GM08714 (cell line): ENCODE results near the gene COCH.
"Not testable (repeated sequence)": the region's sequence is repeated elsewhere in the genome, so short reads cannot be mapped to it uniquely, and the experiment has no call there.

Experiments
- H3K4me3 ChIP-seq: fragments of 200-500 bp; sonication (Bioruptor generic); 2 replicates; pipeline ENCODE4 v1.5.1; 2014; ENCODE audit warnings: mild to moderate bottlenecking, low read length, inconsistent platforms
- ZNF274 ChIP-seq: IDR thresholded peaks from 2 replicates; pipeline ENCODE4 v1.6.1; 2012; ENCODE audit warnings: mild to moderate bottlenecking, low read depth, low read length

COCH gene

GRCh38 chr14:30888480-30889243 lies 14.3 kb downstream of the COCH start:
- no peak for TF ChIP-seq ZNF274
- no peak overlapping the region for H3K4me3 ChIP-seq

- H3K4me3 ChIP-seq = no peak overlapping the region
- TF ChIP-seq ZNF274 = no peak
Observed at GRCh38 chr14:30889244-30889594, 14.9 kb downstream of the COCH start.

DNA sequence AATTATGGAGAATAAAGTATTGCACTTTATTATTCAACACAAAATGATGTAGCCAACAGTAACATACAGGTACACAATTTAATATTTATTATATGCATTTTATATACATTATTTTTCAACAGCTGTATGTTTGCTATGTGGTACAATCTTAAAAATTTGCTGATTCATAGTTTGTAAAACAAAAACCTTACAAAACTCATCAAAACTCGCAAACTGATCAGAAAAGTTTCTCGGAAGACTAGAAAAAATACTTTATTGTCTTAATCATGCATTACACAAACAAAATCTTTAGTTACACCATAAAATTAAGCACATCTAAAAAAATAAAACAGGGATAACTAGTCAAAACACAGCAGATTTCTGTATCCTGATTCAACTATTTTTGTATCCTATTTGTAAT lies 19.5 kb downstream of the COCH start:
- TF ChIP-seq ZNF274 = no peak
- H3K4me3 ChIP-seq = no peak overlapping the region

DNA sequence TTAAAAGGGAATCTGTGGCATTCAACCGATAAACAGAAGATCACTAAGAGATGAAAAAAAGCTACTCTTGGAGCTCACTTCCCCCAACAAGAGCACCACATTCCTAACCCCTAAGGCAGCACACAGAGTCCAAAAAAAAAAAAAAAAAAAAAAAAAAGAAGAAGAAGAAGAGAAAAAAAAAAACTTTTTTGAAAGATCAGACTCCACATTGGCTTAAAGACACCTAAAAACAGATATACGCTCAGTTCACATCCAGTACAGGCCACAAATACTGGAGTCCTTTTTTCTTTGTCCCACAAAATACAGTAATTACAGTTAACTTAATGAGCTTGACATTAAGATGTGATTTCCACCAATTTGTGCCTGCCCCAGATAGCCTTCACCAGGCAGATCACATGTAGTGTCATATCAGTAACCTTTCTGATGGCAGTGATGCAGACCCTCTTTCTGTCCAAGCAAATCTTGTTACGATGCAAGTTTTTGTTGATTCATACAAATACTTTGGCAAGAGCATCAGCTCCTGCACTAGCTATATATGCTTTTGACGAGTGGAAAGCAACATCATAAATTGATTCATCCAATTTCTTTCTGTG lies 20.7 kb downstream of the COCH start:
- no peak for TF ChIP-seq ZNF274
- no peak overlapping the region for H3K4me3 ChIP-seq

GRCh38 chr14:30896435-30896834 lies 22.1 kb downstream of the COCH start:
- TF ChIP-seq ZNF274 = no peak
- no peak overlapping the region for H3K4me3 ChIP-seq

GRCh38 chr14:30897121-30897520 lies 22.8 kb downstream of the COCH start:
- not testable (repeated sequence) for H3K4me3 ChIP-seq

GRCh38 chr14:30903285-30904124 lies 29.1 kb downstream of the COCH start:
- no peak for TF ChIP-seq ZNF274
- H3K4me3 ChIP-seq = no peak overlapping the region

DNA sequence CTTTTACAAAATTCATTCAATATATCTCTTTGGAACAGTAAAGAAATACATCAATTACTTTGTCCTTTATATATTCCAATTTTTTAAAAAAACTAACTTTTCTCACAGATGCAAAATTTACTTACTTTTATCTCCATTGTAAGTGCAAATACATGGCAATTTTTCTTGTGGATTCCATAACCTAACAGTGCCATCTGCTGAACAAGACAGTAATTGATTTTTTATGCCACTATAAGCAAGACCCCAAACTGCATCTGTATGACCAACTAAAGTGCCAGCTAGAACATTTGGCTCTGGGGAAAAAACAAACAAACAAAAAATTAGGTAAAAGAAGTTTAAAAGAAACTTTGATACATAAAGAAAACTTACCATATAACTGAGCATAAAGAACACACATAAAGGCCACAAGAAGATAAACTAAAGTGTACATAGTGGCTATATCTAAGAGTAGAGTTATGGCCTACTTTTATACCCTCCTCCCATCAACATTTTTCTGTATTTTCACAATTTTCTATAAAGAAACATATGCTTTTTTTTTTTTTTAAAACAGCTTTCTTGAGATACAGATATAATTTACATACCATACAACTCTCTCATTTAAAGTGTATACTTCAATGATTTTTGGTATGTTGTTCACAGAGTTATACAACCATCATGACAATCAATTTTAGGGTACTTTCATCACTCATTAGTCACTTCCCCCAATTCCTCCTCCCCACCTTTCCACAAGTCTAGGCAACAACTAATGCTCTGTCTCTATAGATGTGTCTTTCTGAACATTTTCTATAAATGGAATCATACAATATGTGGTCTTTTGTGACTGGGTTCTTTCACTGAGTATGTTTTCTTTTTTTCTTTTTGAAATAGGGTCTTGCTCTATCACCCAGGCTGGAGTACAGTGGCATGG lies 32.6 kb downstream of the COCH start:
- H3K4me3 ChIP-seq = no peak overlapping the region
- TF ChIP-seq ZNF274 = no peak

DNA sequence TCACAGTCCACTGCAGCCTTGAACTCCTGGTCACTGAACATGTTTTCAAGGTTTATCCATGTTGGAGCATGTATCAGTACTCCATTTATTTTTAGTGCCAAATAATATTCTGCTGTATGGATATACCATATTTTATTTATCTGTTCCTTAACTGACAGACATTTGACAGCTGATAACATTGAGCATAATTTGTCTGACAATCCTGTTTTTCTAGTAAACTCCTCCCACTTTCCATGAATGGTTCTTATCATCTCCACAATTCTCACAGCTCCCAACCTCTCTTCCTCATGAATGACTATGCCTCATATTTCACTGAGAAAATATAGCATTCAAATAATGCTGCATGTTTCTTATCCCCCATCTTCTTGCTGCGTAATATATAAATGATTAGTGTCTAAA lies 33.3 kb downstream of the COCH start:
- TF ChIP-seq ZNF274 = no peak
- H3K4me3 ChIP-seq = no peak overlapping the region

DNA sequence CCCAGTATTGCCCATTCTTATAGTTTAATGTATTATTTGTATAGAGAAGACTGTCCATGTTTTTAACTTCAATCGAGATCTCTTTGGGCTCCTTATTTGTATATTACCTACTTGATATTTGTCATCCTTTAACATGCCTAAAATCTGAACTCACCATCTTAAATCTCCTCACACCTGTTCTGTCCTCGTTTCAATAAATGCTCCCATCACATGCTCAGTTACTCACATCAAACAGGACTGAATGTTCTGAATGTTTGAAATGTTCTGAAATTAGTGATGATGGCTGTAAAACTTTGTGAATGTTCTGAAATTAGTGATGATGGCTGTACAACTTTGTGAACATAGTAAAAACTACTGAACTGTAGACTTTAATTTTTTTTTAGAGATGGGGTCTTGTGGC lies 34.5 kb downstream of the COCH start:
- H3K4me3 ChIP-seq = no peak overlapping the region
- TF ChIP-seq ZNF274 = no peak

DNA sequence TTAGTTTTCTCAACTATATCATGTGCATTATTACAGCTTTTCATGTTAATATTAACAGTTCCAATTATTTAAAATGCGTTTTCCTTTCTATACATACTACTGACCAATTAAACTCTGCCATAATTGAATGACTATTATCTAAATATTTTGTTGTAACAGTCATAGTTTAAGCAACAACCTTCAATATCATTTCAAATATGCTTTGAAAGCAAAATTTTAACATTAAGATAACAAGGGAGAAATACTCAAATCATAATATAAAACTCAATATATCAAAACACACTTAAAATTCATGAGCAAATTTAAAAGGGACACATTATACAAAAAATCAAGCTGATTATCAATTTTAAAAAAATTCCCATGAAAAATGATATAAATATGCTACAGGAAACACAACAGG lies 40.5 kb downstream of the COCH start:
- no peak for TF ChIP-seq ZNF274
- H3K4me3 ChIP-seq = no peak overlapping the region

DNA sequence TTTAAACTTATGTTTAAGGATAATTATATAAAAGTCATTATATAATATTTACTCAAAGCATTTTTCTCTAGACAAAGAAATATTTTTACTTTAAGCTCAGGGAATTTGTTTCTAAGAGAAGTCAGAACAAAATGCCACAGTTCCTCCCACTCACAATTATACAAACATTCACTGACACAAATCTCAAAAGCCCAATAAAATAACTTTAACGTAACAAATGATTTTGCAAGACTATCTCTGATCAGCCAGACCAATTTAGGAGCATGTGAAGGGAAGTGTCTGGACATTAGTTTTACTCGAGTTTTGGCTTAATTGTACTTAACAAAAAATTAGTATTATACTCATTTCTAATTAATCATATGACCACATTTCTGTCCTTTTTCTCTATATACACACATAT lies 41.2 kb downstream of the COCH start:
- TF ChIP-seq ZNF274 = no peak
- H3K4me3 ChIP-seq = no peak overlapping the region

- no peak overlapping the region for H3K4me3 ChIP-seq
- no peak for TF ChIP-seq ZNF274
Observed at GRCh38 chr14:30921305-30921704, 46.9 kb downstream of the COCH start.

GRCh38 chr14:30921788-30922187 lies 47.4 kb downstream of the COCH start:
- H3K4me3 ChIP-seq = no peak overlapping the region
- TF ChIP-seq ZNF274 = no peak

DNA sequence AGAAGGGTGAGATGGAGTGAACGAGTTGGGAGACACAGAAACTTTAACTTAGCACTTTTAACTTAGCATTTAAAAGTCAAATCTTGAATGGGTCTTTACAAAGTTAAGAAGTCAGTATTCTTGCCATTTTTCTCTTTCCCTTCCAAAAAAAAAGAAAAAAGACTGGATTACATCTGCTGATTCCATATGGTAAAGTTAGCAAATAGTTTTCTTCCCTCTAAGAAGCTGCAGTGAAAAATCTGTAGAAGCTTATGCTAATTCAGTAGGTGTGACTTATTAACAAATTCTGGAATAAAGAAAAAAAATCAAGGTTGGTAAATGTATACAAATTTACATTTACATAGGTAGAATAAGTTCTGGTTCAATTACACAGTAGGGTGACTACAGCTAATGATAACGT lies 50.9 kb downstream of the COCH start:
- H3K4me3 ChIP-seq = no peak overlapping the region
- TF ChIP-seq ZNF274 = no peak
